HG03342 (cell line): ENCODE measurements around the gene MPPED1.

Experiments used
- ATAC-seq: cut with Tn5 transposase; IDR thresholded peaks from one replicate; pipeline ENCODE4 v1.9.1; 2021; ENCODE audit warnings: mild to moderate bottlenecking, moderate library complexity; ENCODE audit not compliant: unreplicated experiment

Gene MPPED1

GRCh38 chr22:43411869-43412807 lies at the start of gene MPPED1:
TSS of gene MPPED1 (plus strand) at chr22:43412014. CDS start at chr22:43424986, 12,972 bp downstream.
- ATAC-seq = no peak

- ATAC-seq = no peak
Measured at GRCh38 chr22:43363315-43364168, 48.3 kb upstream of the MPPED1 start.

- ATAC-seq = no peak
Measured at GRCh38 chr22:43364169-43364435, 47.7 kb upstream of the MPPED1 start.

- no peak for ATAC-seq
Measured at GRCh38 chr22:43365715-43366440, 45.9 kb upstream of the MPPED1 start.

GRCh38 chr22:43370036-43370435 lies 41.8 kb upstream of the MPPED1 start:
- no peak for ATAC-seq

- ATAC-seq = no peak
Measured at GRCh38 chr22:43375951-43376455, 35.8 kb upstream of the MPPED1 start.

- no peak for ATAC-seq
Measured at GRCh38 chr22:43376765-43377547, 34.9 kb upstream of the MPPED1 start.

GRCh38 chr22:43377548-43377895 lies 34.3 kb upstream of the MPPED1 start:
- ATAC-seq = no peak

GRCh38 chr22:43377896-43378704 lies 33.7 kb upstream of the MPPED1 start:
- peak; percentile 38 for ATAC-seq

- no peak for ATAC-seq
Measured at GRCh38 chr22:43381693-43382092, 30.1 kb upstream of the MPPED1 start.

- no peak for ATAC-seq
Measured at GRCh38 chr22:43384863-43385262, 27.0 kb upstream of the MPPED1 start.

- ATAC-seq = no peak
Measured at GRCh38 chr22:43385770-43386641, 25.8 kb upstream of the MPPED1 start.

GRCh38 chr22:43387815-43388214 lies 24.0 kb upstream of the MPPED1 start:
- ATAC-seq = no peak

- no peak for ATAC-seq
Measured at GRCh38 chr22:43388420-43388851, 23.4 kb upstream of the MPPED1 start.

GRCh38 chr22:43389227-43389836 lies 22.5 kb upstream of the MPPED1 start:
- ATAC-seq = no peak

- no peak for ATAC-seq
Measured at GRCh38 chr22:43390166-43390565, 21.6 kb upstream of the MPPED1 start.

GRCh38 chr22:43390872-43391271 lies 20.9 kb upstream of the MPPED1 start:
- ATAC-seq = no peak

- no peak for ATAC-seq
Measured at GRCh38 chr22:43391306-43391705, 20.5 kb upstream of the MPPED1 start.
